MM.1S (cell line): ENCODE results near the gene RAPGEFL1.

Experiments used
- CTCF ChIP-seq: fragments of 300-600 bp; sonication (generic); IDR thresholded peaks from 2 replicates; pipeline ENCODE4 v1.5.1; 2016; ENCODE audit warnings: antibody characterized with exemption, low read length, mixed read lengths
- EZH2 ChIP-seq: fragments of 300-600 bp; sonication (generic); optimal IDR thresholded peaks from 2 replicates; pipeline ENCODE3; 2017; ENCODE audit warnings: low read depth, mild to moderate bottlenecking, antibody characterized with exemption, low read length, mixed read lengths
- EZH2phosphoT487 ChIP-seq: fragments of 300-600 bp; sonication (generic); IDR thresholded peaks from 2 replicates; pipeline ENCODE4 v1.6.1; 2018; ENCODE audit warnings: antibody characterized with exemption, low read length

- TF ChIP-seq CTCF: no peak
- no peak for TF ChIP-seq EZH2phosphoT487
- TF ChIP-seq EZH2: no peak
Observed at GRCh38 chr17:40219594-40220338, 42.5 kb downstream of the RAPGEFL1 start.
